Measurements from ENCODE around the gene SLC7A8.

GRCh38 chr14:23078692-23079116, 104.8 kb downstream of the SLC7A8 start:
- TF ChIP-seq, protein P1, sequence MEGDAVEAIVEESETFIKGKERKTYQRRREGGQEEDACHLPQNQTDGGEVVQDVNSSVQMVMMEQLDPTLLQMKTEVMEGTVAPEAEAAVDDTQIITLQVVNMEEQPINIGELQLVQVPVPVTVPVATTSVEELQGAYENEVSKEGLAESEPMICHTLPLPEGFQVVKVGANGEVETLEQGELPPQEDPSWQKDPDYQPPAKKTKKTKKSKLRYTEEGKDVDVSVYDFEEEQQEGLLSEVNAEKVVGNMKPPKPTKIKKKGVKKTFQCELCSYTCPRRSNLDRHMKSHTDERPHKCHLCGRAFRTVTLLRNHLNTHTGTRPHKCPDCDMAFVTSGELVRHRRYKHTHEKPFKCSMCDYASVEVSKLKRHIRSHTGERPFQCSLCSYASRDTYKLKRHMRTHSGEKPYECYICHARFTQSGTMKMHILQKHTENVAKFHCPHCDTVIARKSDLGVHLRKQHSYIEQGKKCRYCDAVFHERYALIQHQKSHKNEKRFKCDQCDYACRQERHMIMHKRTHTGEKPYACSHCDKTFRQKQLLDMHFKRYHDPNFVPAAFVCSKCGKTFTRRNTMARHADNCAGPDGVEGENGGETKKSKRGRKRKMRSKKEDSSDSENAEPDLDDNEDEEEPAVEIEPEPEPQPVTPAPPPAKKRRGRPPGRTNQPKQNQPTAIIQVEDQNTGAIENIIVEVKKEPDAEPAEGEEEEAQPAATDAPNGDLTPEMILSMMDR (IDR thresholded peaks at IDR 0.05), result no peak
- TF ChIP-seq EZH2 (IDR thresholded peaks at IDR 0.05; ENCODE audit: borderline replicate concordance, insufficient read depth, low read depth, low read length, poor library complexity, severe bottlenecking), result no peak

Data from B cell (primary cell).